Ectodermal cell (in vitro differentiated cells): ENCODE results near the gene CPM.

Experiments used
- H3K27ac ChIP-seq: 2 replicates; pipeline ENCODE4 v1.7.0; 2013; ENCODE audit warnings: mild to moderate bottlenecking, low read depth, low read length; ENCODE audit not compliant: insufficient read depth, poor library complexity, severe bottlenecking
- H3K27me3 ChIP-seq: 2 replicates; pipeline ENCODE4 v1.7.0; 2013; ENCODE audit warnings: mild to moderate bottlenecking, low read length; ENCODE audit not compliant: insufficient read depth, control insufficient read depth, poor library complexity, severe bottlenecking
- H3K36me3 ChIP-seq: one replicate; pipeline ENCODE4 v1.7.0; 2013; ENCODE audit warnings: low read length; ENCODE audit not compliant: control insufficient read depth, insufficient read depth
- H3K4me1 ChIP-seq: one replicate; pipeline ENCODE4 v1.7.0; 2013; ENCODE audit warnings: low read length; ENCODE audit not compliant: control insufficient read depth, insufficient read depth
- H3K4me3 ChIP-seq: 2 replicates; pipeline ENCODE4 v1.7.0; 2013; ENCODE audit warnings: low read depth, low read length, control low read depth; ENCODE audit not compliant: insufficient read depth
- H3K9me3 ChIP-seq: 2 replicates; pipeline ENCODE4 v1.7.0; 2013; ENCODE audit warnings: mild to moderate bottlenecking, low read length, moderate library complexity; ENCODE audit not compliant: control insufficient read depth
- WGBS, 2 experiments: methylation state at CpG; one replicate each; pipeline ENCODE4 v1.1.7; 2013; ENCODE audit warnings: missing lambda C conversion rate in 2 of 2; 5-methylcytosine and 5-hydroxymethylcytosine counted together

CPM gene

GRCh38 chr12:68856510-68856909 is 76.5 kb downstream of the CPM start:
- Histone ChIP-seq H3K9me3 (no peaks in the 10 kb centered on the region), H3K4me3 (no peak overlapping the region), H3K27me3 (no peaks in the 10 kb centered on the region), H3K4me1 (no peaks in the 10 kb centered on the region), H3K36me3 (no peaks in the 10 kb centered on the region), H3K27ac (no peak overlapping the region)
- 85 to 93% methylated on average over 3 of the region's 3 CpGs for WGBS, 2 experiments

GRCh38 chr12:68855771-68856170 is 77.2 kb downstream of the CPM start:
- 88 to 94% methylated on average over 7 to 8 of the region's 8 CpGs for WGBS, 2 experiments
- no peaks in the 10 kb centered on the region for H3K9me3 ChIP-seq
- no peaks in the 10 kb centered on the region for H3K36me3 ChIP-seq
- no peaks in the 10 kb centered on the region for H3K27me3 ChIP-seq
- H3K4me3 ChIP-seq: no peak overlapping the region
- H3K4me1 ChIP-seq: no peaks in the 10 kb centered on the region
- H3K27ac ChIP-seq: no peak overlapping the region

- Histone ChIP-seq H3K4me1 (no peaks in the 10 kb centered on the region), H3K36me3 (no peaks in the 10 kb centered on the region), H3K4me3 (no peak overlapping the region), H3K27ac (no peak overlapping the region), H3K27me3 (no peaks in the 10 kb centered on the region), H3K9me3 (no peaks in the 10 kb centered on the region)
- WGBS, 2 experiments: 89 to 95% methylated on average over 3 of the region's 3 CpGs
Observed at GRCh38 chr12:68855111-68855510, 77.9 kb downstream of the CPM start.

GRCh38 chr12:68854554-68854953 is 78.4 kb downstream of the CPM start:
- H3K36me3 ChIP-seq: no peaks in the 10 kb centered on the region
- H3K4me1 ChIP-seq: no peaks in the 10 kb centered on the region
- WGBS, 2 experiments: 94 to 95% methylated on average over 3 of the region's 3 CpGs
- no peak overlapping the region for H3K27ac ChIP-seq
- no peak overlapping the region for H3K4me3 ChIP-seq
- no peaks in the 10 kb centered on the region for H3K27me3 ChIP-seq
- H3K9me3 ChIP-seq: no peaks in the 10 kb centered on the region

DNA sequence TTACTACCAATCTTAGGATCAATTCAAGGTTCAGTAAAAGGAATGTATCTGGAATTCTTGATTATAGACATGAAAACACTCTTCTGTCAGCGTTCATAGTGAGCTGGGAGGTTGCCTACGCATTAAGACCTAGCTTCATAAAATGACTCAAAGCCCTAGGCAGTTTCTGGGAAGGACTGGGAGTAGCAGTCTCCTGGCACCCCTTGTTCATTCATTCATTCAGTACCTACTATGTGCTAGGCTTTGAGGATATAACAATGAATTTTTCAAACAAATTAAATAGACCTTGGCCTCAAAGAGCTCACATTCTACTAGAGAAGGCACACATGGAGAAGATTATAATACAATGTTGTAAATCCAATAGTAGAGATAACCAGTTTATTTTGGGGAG is 78.9 kb downstream of the CPM start:
- H3K4me3 ChIP-seq: no peak overlapping the region
- no peaks in the 10 kb centered on the region for H3K9me3 ChIP-seq
- no peaks in the 10 kb centered on the region for H3K36me3 ChIP-seq
- H3K27ac ChIP-seq: no peak overlapping the region
- 96 to 100% methylated on average over 2 of the region's 2 CpGs for WGBS, 2 experiments
- no peaks in the 10 kb centered on the region for H3K27me3 ChIP-seq
- H3K4me1 ChIP-seq: no peaks in the 10 kb centered on the region

GRCh38 chr12:68853396-68854077 is 79.4 kb downstream of the CPM start:
- WGBS, 2 experiments: 94 to 95% methylated on average over 2 to 3 of the region's 3 CpGs
- H3K4me3 ChIP-seq: no peak overlapping the region

GRCh38 chr12:68851592-68852306 is 81.2 kb downstream of the CPM start:
- H3K4me1 ChIP-seq: no peaks in the 10 kb centered on the region
- H3K27ac ChIP-seq: no peak overlapping the region
- H3K4me3 ChIP-seq: no peak overlapping the region
- H3K9me3 ChIP-seq: no peaks in the 10 kb centered on the region
- no peaks in the 10 kb centered on the region for H3K36me3 ChIP-seq
- H3K27me3 ChIP-seq: no peaks in the 10 kb centered on the region
- 89 to 100% methylated on average over 1 to 2 of the region's 2 CpGs for WGBS, 2 experiments

More at GRCh38 chr12:68853396-68854077, 79.4 kb downstream of the CPM start:
- Histone ChIP-seq H3K9me3 (no peaks in the 10 kb centered on the region), H3K36me3 (no peaks in the 10 kb centered on the region), H3K4me1 (no peaks in the 10 kb centered on the region), H3K27me3 (no peaks in the 10 kb centered on the region), H3K27ac (no peak overlapping the region)

DNA sequence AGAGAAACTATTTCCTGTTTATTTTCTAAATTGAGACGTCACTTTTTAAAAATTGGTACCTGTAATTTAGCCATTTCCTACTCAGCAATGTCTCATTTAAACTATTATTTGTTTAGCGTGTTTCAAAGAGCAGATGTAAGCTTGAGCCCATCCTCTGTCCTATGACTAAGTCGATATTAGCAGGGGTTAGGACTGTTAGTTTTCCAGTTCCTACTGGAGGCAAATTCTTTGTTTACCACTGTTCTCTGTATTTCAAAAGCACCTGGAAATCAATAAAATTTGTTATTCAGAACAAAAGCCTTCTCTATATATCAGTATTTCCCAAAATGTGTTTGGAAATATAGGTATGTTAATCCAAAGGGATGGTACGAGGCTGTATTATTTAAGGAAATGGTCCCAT is 82.6 kb downstream of the CPM start:
- Histone ChIP-seq H3K4me3 (no peak overlapping the region), H3K9me3 (no peaks in the 10 kb centered on the region), H3K4me1 (no peaks in the 10 kb centered on the region), H3K27me3 (no peaks in the 10 kb centered on the region), H3K36me3 (no peaks in the 10 kb centered on the region), H3K27ac (no peak overlapping the region)
- WGBS, 2 experiments: 79 to 92% methylated on average over 3 to 4 of the region's 4 CpGs

DNA sequence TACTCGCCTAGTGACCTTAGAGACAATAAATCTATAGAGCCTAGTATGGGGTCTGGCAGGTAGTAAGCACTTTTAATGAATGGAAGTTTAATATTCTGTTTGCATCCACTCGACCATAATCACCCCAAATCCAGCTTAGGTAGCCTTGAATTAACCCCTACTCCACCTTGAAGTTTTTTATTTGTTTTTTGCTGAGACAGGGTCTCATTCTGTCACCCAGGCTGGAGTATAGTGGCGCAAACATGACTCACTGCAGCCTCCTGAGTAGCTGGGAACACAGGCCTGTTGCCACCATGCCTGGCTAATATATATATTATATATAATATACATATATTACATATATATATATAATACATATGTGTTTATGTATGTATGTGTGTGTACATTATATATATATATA is 86.2 kb downstream of the CPM start:
- no peaks in the 10 kb centered on the region for H3K9me3 ChIP-seq
- no peaks in the 10 kb centered on the region for H3K4me1 ChIP-seq
- no peak overlapping the region for H3K4me3 ChIP-seq
- no peak overlapping the region for H3K27ac ChIP-seq
- WGBS, 2 experiments: 79 to 100% methylated on average over 2 to 3 of the region's 3 CpGs
- H3K36me3 ChIP-seq: peaks cover 5% of the 10 kb centered on the region
- no peaks in the 10 kb centered on the region for H3K27me3 ChIP-seq

- WGBS, 2 experiments: 93 to 96% methylated on average over 14 of the region's 14 CpGs
- no peaks in the 10 kb centered on the region for H3K27me3 ChIP-seq
- no peaks in the 10 kb centered on the region for H3K4me1 ChIP-seq
- H3K27ac ChIP-seq: no peak overlapping the region
- no peak overlapping the region for H3K4me3 ChIP-seq
- H3K9me3 ChIP-seq: no peaks in the 10 kb centered on the region
- peaks cover 11% of the 10 kb centered on the region for H3K36me3 ChIP-seq
Observed at GRCh38 chr12:68844788-68845695, 87.9 kb downstream of the CPM start.
